HG02884 (cell line): ENCODE data around the gene PGM5.
"Not testable (repeated sequence)": the region's sequence is repeated elsewhere in the genome, so short reads cannot be mapped to it uniquely, and the experiment has no call there.

Source experiments
- ATAC-seq: cut with Tn5 transposase; IDR thresholded peaks from one replicate; pipeline ENCODE4 v1.9.1; 2021; ENCODE audit warnings: mild to moderate bottlenecking, moderate library complexity; ENCODE audit not compliant: unreplicated experiment

PGM5 gene

DNA sequence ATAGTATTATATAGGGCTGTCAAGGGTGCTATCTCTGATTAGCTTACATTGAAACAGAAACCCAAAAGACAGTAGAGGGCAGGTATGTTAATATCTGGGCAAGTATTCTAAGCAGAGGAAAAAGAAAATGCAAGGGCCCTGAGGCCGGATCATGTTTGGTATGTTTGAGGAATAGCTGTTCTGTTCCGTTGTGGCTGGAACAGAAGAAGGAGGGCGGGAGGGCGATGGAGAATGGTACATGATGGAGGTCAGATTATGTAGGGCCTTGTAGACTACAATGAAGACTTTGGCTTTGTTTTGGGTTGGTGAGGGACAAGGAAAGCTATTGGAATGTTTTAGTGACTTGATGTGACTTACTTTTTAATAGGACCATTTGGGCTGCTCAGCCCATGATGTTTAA is 19.4 kb downstream of the PGM5 start:
- ATAC-seq = not testable (repeated sequence)

DNA sequence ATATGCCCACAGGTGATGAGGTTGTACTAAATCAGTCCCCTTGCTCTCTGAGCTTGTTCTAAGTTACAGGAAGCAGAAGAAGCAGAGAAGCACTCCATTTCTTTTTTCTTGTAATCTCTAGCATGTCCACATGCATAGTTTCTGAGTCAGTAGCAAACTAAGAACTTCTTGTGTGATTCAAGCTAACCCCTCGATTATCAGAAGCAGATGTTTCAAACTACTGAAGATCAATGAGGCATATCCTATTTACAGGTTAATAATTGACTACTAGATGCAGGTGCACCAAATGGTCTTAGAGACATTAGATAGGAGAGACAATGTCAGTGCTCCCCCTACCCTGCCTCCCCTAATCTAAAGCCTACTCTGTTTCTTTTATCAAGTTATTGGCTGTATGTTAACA is 21.3 kb downstream of the PGM5 start:
- not testable (repeated sequence) for ATAC-seq

GRCh38 chr9:68383894-68384293 is 27.5 kb downstream of the PGM5 start:
- ATAC-seq = not testable (repeated sequence)

DNA sequence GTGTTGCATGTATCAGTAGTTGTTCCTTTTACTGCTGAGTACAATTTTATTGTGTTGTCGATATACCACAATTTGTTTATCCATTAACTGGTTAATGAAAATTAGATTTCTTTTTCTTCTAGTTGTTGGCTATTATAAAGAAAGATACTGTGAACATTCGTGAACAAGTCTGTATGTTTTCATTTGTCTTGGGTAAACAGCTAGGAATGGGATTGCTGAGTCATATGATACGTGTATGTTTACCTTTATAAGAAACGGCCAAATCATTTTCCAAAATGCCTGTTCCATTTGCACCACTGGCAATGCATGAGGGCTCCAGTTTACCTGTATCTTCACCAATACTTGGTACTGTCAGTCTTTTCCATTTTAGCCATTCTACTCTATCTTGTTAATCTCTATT is 33.1 kb downstream of the PGM5 start:
- not testable (repeated sequence) for ATAC-seq

- not testable (repeated sequence) for ATAC-seq
Observed at GRCh38 chr9:68390737-68391136, 34.3 kb downstream of the PGM5 start.

DNA sequence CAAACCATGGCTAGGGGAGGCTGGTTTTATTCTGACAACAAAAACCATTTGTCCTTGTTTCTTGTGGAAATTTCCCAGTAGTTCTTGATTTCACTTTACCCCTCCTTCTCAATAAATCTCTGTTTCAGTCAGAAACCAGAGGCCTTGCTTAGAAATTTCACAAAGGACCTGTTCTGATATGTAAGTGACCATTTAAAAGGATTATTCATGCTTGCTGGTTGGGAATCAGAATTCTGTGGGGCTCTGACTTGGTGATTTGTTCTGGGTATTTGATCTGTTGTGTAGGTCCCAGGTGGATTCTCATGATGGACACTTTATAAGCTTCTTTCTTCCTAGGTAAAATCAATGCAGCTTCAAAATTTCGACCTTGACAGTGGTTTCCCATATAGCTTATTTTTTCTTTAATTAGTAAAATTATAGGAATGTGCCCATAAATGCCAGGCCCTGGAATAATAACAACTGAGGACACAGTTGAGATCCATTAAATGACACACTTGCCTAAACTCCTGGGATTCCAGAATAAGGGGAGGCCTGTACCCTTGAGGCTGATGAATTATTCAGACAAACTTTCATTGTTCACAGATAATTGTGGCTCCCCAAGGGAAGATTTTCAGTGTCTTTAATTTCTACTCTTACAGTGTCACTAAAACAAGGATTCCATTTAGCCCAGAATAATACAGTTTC is 40.1 kb downstream of the PGM5 start:
- ATAC-seq = not testable (repeated sequence)

- not testable (repeated sequence) for ATAC-seq
Observed at GRCh38 chr9:68397095-68397423, 40.6 kb downstream of the PGM5 start.

DNA sequence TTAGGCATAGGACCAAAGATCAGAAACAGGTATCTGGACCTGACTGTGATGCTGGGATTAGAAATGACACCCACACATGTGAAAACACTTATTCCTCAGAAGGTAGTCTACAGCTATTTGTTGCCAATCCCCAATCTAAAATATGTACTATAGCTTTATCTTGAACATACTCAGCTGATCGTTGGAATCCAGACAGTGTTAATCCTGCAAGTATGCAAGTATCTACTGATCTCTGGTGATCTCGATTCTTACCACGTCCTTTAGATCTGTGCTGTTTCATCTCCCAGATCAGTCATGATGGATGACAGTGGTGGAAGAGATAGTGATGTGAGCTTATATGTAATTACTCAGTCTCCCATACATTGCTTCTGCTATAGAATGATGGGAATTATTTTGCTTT is 41.4 kb downstream of the PGM5 start:
- not testable (repeated sequence) for ATAC-seq

DNA sequence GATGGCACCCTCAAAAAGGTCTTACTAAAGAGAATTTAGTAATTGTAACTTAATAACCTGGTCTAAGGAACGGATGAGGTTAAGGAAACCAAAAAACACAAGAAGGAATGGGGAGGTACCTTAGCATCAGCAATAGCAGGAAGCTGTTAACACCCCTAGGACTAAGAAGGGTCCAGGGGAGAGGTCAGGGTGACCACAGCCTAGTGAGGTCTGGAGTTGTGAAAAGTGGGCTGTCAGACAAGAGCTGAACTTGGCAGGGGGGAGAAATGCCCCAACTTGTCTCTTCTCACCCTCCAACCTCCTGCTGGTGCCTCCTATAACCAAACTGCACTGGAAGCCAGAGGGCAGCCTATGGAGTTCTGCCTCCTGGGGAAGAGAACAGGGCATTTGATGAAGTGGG is 41.9 kb downstream of the PGM5 start:
- not testable (repeated sequence) for ATAC-seq

GRCh38 chr9:68404421-68405185 is 48.2 kb downstream of the PGM5 start:
- not testable (repeated sequence) for ATAC-seq

- ATAC-seq = not testable (repeated sequence)
Observed at GRCh38 chr9:68411865-68412264, 55.5 kb downstream of the PGM5 start.

DNA sequence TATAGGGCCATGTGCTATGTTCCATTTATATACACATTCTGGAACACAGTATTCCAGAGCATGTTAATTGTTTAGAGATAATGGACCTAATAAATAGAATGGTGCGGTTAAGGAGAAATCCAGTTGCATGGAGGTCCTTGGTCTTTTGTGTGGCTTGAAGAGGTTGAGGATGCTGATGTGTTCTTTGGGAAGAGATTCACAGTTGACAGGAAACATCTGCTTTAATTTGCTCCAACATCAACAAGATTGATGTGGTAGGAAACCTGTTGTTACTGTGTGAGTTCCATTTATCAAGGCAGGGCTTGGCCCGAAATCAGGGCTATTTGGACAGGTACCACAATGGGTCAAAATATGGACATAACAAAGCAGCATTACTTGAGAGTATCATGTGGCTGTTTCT is 56.3 kb downstream of the PGM5 start:
- not testable (repeated sequence) for ATAC-seq

DNA sequence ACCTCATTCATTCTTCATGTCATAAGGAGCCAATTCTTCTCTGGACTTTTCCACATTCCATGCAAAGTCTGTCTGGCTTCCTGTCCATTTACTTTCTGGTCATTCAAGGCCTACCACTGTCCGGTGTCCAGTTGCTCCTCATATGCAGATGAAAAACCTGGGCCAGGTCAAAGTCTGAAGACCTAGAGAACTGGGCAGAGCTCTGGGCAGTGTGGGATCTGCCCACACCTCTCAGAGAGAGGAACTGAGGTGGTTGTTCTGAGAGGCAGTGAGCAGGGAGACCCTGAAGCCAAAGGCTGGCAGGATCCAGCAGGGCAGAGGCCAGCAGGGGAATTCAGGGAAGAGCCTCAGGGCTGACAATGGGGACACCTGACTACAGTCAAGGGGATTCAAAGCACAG is 58.7 kb downstream of the PGM5 start:
- ATAC-seq = not testable (repeated sequence)

DNA sequence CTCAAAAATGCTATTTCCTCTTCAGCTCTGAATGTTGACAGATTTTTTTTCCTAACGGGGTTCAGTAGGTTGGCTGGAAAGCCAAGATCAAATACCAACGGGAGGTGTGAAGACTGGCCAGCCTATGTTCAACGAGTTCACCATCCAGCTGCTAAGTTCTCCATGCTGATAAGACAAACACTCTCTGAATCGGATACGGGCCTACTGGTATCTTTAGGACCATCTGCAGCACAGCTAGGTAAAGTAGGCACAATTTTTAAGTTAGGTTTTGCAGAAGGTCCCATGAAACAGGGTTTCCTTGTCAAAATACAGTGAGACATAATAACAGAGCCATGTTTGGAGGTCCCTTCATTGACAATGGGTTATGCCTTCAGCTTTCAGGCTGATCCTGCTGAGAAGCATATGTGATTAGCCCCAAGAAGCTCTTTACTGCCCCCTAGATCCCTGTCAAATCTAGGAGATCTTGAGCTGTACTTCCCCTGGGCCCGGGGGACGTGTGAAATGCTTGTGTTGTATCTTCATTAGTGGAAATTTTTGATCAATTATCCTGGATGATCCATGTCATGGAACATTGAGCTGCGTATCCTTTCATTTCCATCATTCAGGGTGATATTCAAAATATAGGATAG is 60.6 kb downstream of the PGM5 start:
- no peak for ATAC-seq

GRCh38 chr9:68417762-68418161 is 61.4 kb downstream of the PGM5 start:
- ATAC-seq = no peak

GRCh38 chr9:68418259-68418845 is 61.9 kb downstream of the PGM5 start:
- ATAC-seq = no peak

DNA sequence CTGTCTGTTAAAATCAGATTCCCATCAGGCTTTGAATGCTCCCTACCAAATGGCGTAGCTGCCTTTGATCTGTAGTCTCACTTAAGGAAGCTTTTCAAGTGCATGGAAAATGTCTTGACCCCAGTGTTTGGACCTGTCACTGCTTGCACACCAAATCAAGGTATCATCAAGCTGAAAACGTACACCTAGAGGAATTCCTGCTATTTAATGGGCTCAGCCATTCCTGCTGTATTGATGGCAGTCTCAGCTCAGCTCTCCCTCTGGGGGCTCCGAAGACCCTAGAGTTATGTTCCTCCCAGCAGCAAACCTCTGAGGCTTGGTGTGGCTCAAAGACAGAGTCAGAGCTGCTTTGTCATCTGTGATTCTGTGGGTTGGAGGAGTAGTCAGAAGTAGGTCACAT is 63.5 kb downstream of the PGM5 start:
- no peak for ATAC-seq

DNA sequence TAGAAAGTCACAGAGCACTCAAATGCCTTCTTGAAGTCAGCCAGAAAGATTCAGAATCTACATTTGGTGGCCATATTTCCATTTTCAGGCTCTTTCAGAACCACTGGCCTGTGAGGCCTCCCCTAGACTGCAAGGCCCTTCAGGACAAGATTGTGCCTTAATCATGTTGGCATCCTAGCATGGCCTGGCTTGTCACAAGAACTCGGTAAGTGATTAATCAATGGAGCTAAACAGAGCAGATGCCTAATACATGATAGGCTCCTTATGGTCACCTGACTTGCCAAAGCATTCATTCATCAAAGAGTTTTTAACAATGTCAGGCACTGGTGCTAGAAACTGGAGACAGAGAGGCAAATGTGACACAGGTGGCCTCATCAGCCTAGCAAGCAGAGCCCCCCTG is 70.3 kb downstream of the PGM5 start:
- ATAC-seq = no peak

GRCh38 chr9:68427216-68427977 is 71.0 kb downstream of the PGM5 start:
- no peak for ATAC-seq

- ATAC-seq = no peak
Observed at GRCh38 chr9:68428481-68428880, 72.1 kb downstream of the PGM5 start.

DNA sequence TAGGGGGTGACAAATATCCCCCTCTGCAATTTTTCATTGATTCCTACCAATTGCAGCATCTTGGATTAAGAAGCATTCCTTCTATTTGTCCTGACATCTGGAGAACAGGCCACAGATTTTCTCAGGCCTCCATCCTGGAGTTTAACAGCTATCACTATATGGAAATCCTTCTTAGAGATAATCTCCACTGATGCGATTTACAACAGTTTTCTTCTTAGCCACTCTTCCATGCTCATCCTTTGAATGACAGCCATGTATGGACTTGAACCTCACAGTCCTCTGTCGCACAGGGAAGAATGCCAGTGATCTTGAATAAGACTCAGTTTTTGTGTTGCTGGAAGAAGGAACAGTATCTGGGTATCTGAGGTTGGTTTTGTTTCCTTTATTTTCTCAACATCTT is 73.2 kb downstream of the PGM5 start:
- ATAC-seq = no peak
